GM21786 (cell line): Measurements from ENCODE around the gene OR2H1.

Source experiments
- ATAC-seq: cut with Tn5 transposase; IDR thresholded peaks from one replicate; pipeline ENCODE4 v1.9.1; 2021; ENCODE audit not compliant: unreplicated experiment

Gene OR2H1

DNA sequence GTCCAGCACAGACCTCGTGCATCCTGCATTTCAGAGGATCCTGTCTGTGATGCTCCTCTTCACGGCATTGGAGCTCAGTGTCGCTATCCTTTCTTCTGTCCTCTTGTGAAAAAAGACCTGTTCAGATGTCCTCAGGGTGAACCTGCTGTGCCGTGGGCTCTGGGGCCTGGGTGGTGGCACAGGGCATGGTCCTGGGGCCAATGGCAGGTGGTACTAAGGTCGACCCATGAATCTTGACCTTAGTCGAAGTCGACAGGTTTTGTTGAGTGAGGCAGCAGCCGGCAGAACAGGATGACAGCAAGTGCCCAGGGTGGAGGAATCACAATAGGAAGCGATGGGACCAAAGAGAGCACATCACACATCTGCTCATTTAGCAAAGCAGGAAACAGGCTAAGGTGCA is 52.8 kb downstream of the OR2H1 start:
- ATAC-seq: no peak

- no peak for ATAC-seq
Measured at GRCh38 chr6:29510202-29510601, 53.2 kb downstream of the OR2H1 start.

- ATAC-seq: no peak
Measured at GRCh38 chr6:29510746-29511300, 53.9 kb downstream of the OR2H1 start.
